ENCODE measurements around the gene PTPRK.

The PTPRK gene

GRCh38 chr6:128172081-128172480 is 348.3 kb downstream of the PTPRK start:
- H3K36me3 Mint-ChIP-seq (ENCODE audit: low read depth), result no peaks in the 10 kb centered on the region
- H3K9me3 Mint-ChIP-seq, result no peaks in the 10 kb centered on the region
- no peak overlapping the region for H3K27ac Mint-ChIP-seq
- no peaks in the 10 kb centered on the region for H3K27me3 Mint-ChIP-seq (ENCODE audit: low read depth)
- no peak for TF ChIP-seq CTCF (IDR thresholded peaks at IDR 0.05; ENCODE audit: unreplicated experiment in 3 of 3)
- H3K4me3 Mint-ChIP-seq, result no peak overlapping the region
- peaks cover 5% of the 10 kb centered on the region for H3K4me1 Mint-ChIP-seq

- TF ChIP-seq CTCF (IDR thresholded peaks at IDR 0.05; ENCODE audit: unreplicated experiment in 3 of 3), result no peak
- Mint-ChIP-seq H3K27ac (no peak overlapping the region), H3K4me3 (no peak overlapping the region), H3K4me1 (peaks cover 5% of the 10 kb centered on the region), H3K27me3 (ENCODE audit: low read depth) (no peaks in the 10 kb centered on the region), H3K36me3 (ENCODE audit: low read depth) (no peaks in the 10 kb centered on the region), H3K9me3 (no peaks in the 10 kb centered on the region)
These were observed 349.2 kb downstream of the PTPRK start for GRCh38 chr6:128171182-128171581.

GRCh38 chr6:128168244-128168643 is 352.2 kb downstream of the PTPRK start:
- no peak for TF ChIP-seq CTCF (IDR thresholded peaks at IDR 0.05; ENCODE audit: unreplicated experiment in 3 of 3)
- H3K4me1 Mint-ChIP-seq, result peaks cover 6% of the 10 kb centered on the region
- no peaks in the 10 kb centered on the region for H3K9me3 Mint-ChIP-seq
- no peak overlapping the region for H3K27ac Mint-ChIP-seq
- no peaks in the 10 kb centered on the region for H3K36me3 Mint-ChIP-seq (ENCODE audit: low read depth)
- no peaks in the 10 kb centered on the region for H3K27me3 Mint-ChIP-seq (ENCODE audit: low read depth)
- no peak overlapping the region for H3K4me3 Mint-ChIP-seq

- TF ChIP-seq CTCF (IDR thresholded peaks at IDR 0.05; ENCODE audit: unreplicated experiment in 3 of 3), result no peak
These were observed 352.8 kb downstream of the PTPRK start for GRCh38 chr6:128167552-128167951.

GRCh38 chr6:128164254-128164653 is 356.1 kb downstream of the PTPRK start:
- Mint-ChIP-seq H3K9me3 (no peaks in the 10 kb centered on the region), H3K4me3 (no peak overlapping the region), H3K27ac (no peak overlapping the region), H3K4me1 (peaks cover 5% of the 10 kb centered on the region), H3K27me3 (ENCODE audit: low read depth) (no peaks in the 10 kb centered on the region), H3K36me3 (ENCODE audit: low read depth) (no peaks in the 10 kb centered on the region)
- no peak for TF ChIP-seq CTCF (IDR thresholded peaks at IDR 0.05; ENCODE audit: unreplicated experiment in 3 of 3)

More at GRCh38 chr6:128167552-128167951, 352.8 kb downstream of the PTPRK start:
- Mint-ChIP-seq H3K4me1 (peaks cover 5% of the 10 kb centered on the region), H3K36me3 (ENCODE audit: low read depth) (no peaks in the 10 kb centered on the region), H3K9me3 (no peaks in the 10 kb centered on the region), H3K4me3 (no peak overlapping the region), H3K27me3 (ENCODE audit: low read depth) (no peaks in the 10 kb centered on the region), H3K27ac (no peak overlapping the region)

GRCh38 chr6:128162423-128162822 is 358.0 kb downstream of the PTPRK start:
- no peak overlapping the region for H3K27ac Mint-ChIP-seq
- no peaks in the 10 kb centered on the region for H3K9me3 Mint-ChIP-seq
- no peaks in the 10 kb centered on the region for H3K27me3 Mint-ChIP-seq (ENCODE audit: low read depth)
- H3K4me1 Mint-ChIP-seq, result peaks cover 5% of the 10 kb centered on the region
- H3K4me3 Mint-ChIP-seq, result no peak overlapping the region
- H3K36me3 Mint-ChIP-seq (ENCODE audit: low read depth), result no peaks in the 10 kb centered on the region
- no peak for TF ChIP-seq CTCF (IDR thresholded peaks at IDR 0.05; ENCODE audit: unreplicated experiment in 3 of 3)

Data from nephron (organoid).